GM12878 (cell line): Measurements from ENCODE around the gene TAPT1.

ENCODE experiments used
- CBFB ChIP-seq: IDR thresholded peaks from 2 replicates; pipeline ENCODE4 v1.6.1; 2016; ENCODE audit warnings: antibody characterized with exemption, low read depth
- CEBPB ChIP-seq, 2 experiments: fragments of 150-350 bp in 1 of 2; IDR thresholded peaks; 2 replicates each; pipeline ENCODE4 v1.6.1; 2012 to 2014; ENCODE audit warnings: low read depth in 2 of 2, low read length in 2 of 2, borderline replicate concordance in 1 of 2, inconsistent platforms in 1 of 2
- CTCF ChIP-seq, 3 experiments: IDR thresholded peaks in 2 of 3; conservative IDR thresholded peaks in 1 of 3; 2 replicates each; pipeline ENCODE4 v1.5.1; 2011; ENCODE audit warnings: low read depth in 3 of 3, low read length in 3 of 3, mild to moderate bottlenecking in 3 of 3, control low read depth in 2 of 3, moderate library complexity in 2 of 3, inconsistent platforms in 1 of 3, mixed read lengths in 1 of 3; ENCODE audit not compliant: control insufficient read depth in 2 of 3, insufficient read depth in 1 of 3; ENCODE audit errors: extremely low read depth in 1 of 3
- EP300 ChIP-seq, 2 experiments: fragments of 150-350 bp in 1 of 2; IDR thresholded peaks; 2 replicates each; pipeline ENCODE4 v1.6.1; 2011 to 2012; ENCODE audit warnings: low read depth in 2 of 2, low read length in 2 of 2, borderline replicate concordance in 1 of 2, improper control_type of control experiment in 1 of 2, inconsistent platforms in 1 of 2; ENCODE audit not compliant: control insufficient read depth in 1 of 2
- NFYB ChIP-seq: IDR thresholded peaks from 2 replicates; pipeline ENCODE4 v1.6.1; 2011; ENCODE audit warnings: low read depth, mild to moderate bottlenecking, low read length, improper control_type of control experiment, moderate library complexity; ENCODE audit not compliant: insufficient read depth
- POLR2A ChIP-seq: IDR thresholded peaks from 2 replicates; pipeline ENCODE4 v1.6.1; 2011; ENCODE audit warnings: low read depth, mild to moderate bottlenecking, low read length
- REST ChIP-seq: IDR thresholded peaks from 2 replicates; pipeline ENCODE4 v1.6.1; 2012; ENCODE audit warnings: mild to moderate bottlenecking, low read depth, low read length
- RFX5 ChIP-seq: IDR thresholded peaks from 2 replicates; pipeline ENCODE4 v1.6.1; 2011; ENCODE audit warnings: low read depth, low read length, improper control_type of control experiment
- SIN3A ChIP-seq: IDR thresholded peaks from 2 replicates; pipeline ENCODE4 v1.6.1; 2012; ENCODE audit warnings: low read depth, low read length, improper control_type of control experiment
- SP1 ChIP-seq: IDR thresholded peaks from one replicate; pipeline ENCODE4 v1.6.1; 2011; ENCODE audit warnings: low read depth, low read length
- TARDBP ChIP-seq: IDR thresholded peaks from 2 replicates; pipeline ENCODE4 v1.6.1; 2016; ENCODE audit warnings: borderline replicate concordance
- TCF12 ChIP-seq: IDR thresholded peaks from 2 replicates; pipeline ENCODE4 v1.6.1; 2011; ENCODE audit warnings: low read depth, mild to moderate bottlenecking, low read length
- TF ChIP-seq, protein P1 (sequence below): IDR thresholded peaks from 2 replicates; pipeline ENCODE4 v1.6.1; 2012; ENCODE audit warnings: low read depth, low read length, improper control_type of control experiment

GRCh38 chr4:16197876-16198665 lies 28.2 kb downstream of the TAPT1 start:
- TF ChIP-seq SP1 (no peak), CTCF (IDR thresholded peaks at IDR 0.05 in 2 of 3, conservative IDR thresholded peaks at IDR 0.05 in 1 of 3; ENCODE audit: control insufficient read depth in 2 of 3, extremely low read depth in 1 of 3, insufficient read depth in 1 of 3, low read depth in 3 of 3, low read length in 3 of 3) (no peak), EP300 (IDR thresholded peaks at IDR 0.05; ENCODE audit: borderline replicate concordance in 1 of 2, control insufficient read depth in 1 of 2, low read depth in 2 of 2, low read length in 2 of 2) (no peak), TARDBP (no peak), RFX5 (no peak), CBFB (no peak), CEBPB (IDR thresholded peaks at IDR 0.05; ENCODE audit: borderline replicate concordance in 1 of 2, low read depth in 2 of 2, low read length in 2 of 2) (no peak), NFYB (no peak), TCF12 (no peak), SIN3A (no peak), REST (no peak), POLR2A (no peak)
- TF ChIP-seq, protein P1, sequence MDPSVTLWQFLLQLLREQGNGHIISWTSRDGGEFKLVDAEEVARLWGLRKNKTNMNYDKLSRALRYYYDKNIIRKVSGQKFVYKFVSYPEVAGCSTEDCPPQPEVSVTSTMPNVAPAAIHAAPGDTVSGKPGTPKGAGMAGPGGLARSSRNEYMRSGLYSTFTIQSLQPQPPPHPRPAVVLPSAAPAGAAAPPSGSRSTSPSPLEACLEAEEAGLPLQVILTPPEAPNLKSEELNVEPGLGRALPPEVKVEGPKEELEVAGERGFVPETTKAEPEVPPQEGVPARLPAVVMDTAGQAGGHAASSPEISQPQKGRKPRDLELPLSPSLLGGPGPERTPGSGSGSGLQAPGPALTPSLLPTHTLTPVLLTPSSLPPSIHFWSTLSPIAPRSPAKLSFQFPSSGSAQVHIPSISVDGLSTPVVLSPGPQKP = no peak
